DOHH2 (cell line): Measurements from ENCODE around the gene C16orf95.

ENCODE experiments used
- CTCF ChIP-seq: fragments of 200-600 bp; sonication (generic); IDR thresholded peaks from one replicate; pipeline ENCODE4 v1.5.1; 2014; ENCODE audit warnings: antibody characterized with exemption, mild to moderate bottlenecking, low read depth, low read length; ENCODE audit not compliant: poor library complexity, severe bottlenecking
- EZH2phosphoT487 ChIP-seq: fragments of 200-600 bp; sonication (generic); IDR thresholded peaks from 2 replicates; pipeline ENCODE4 v1.6.1; 2017; ENCODE audit warnings: borderline replicate concordance, mild to moderate bottlenecking, antibody characterized with exemption, low read length, moderate library complexity, mixed read lengths

- TF ChIP-seq CTCF (no peak), EZH2phosphoT487 (no peak)
Measured at GRCh38 chr16:87276091-87276701, 41.0 kb downstream of the C16orf95 start.
